Ascending aorta (tissue), 2 donors: ENCODE results near the gene HOXB8. TPM values are rescaled to one million over a fixed set of nuclear protein-coding genes. Genes with fewer than 3 reads are reported as not detected.

Source experiments
- DNase-seq, 2 donors: peaks; one replicate each; pipeline ENCODE4 v3.0.0-alpha.2; 2019; ENCODE audit warnings: low spot score in 2 of 2
- H3K27ac ChIP-seq, 2 donors: fragments of 200-600 bp; sonication (generic); one replicate each; pipeline ENCODE4 v1.5.1; 2016 to 2017; ENCODE audit warnings: mild to moderate bottlenecking in 1 of 2
- H3K27me3 ChIP-seq: fragments of 200-600 bp; sonication (generic); one replicate; pipeline ENCODE4 v1.5.1; 2017
- H3K36me3 ChIP-seq, 2 donors: fragments of 200-600 bp; sonication (generic); one replicate each; pipeline ENCODE4 v1.5.1; 2016
- H3K4me1 ChIP-seq, 2 donors: fragments of 200-600 bp; sonication (generic); one replicate each; pipeline ENCODE4 v1.5.1; 2016 to 2017; ENCODE audit warnings: mild to moderate bottlenecking in 1 of 2
- H3K4me3 ChIP-seq, 2 donors: fragments of 200-600 bp; sonication (generic); one replicate each; pipeline ENCODE4 v1.5.1; 2016 to 2017; ENCODE audit warnings: mild to moderate bottlenecking in 1 of 2
- H3K9me3 ChIP-seq, 2 donors: fragments of 200-600 bp; sonication (generic); one replicate each; pipeline ENCODE4 v1.5.1; 2016
- intact Hi-C: fragments of 100-400 bp; cut with DNase I; formaldehyde crosslinking; loops from one replicate; pipeline ENCODE4 v1.15.1; 2023
- total RNA-seq: library from RNA; depleted of rRNA; stranded (reverse); fragments of >200 nt; gene quantifications from one replicate; pipeline ENCODE4 v1.1.0, GENCODE V29; 2016
- TF ChIP-seq, protein P1 (sequence below), 3 experiments: fragments of 200-600 bp in 2 of 3; fragments of 450-650 bp in 1 of 3; sonication (generic) in 2 of 3; IDR thresholded peaks; one replicate each; pipeline ENCODE4 v1.5.1; 2016 to 2019; ENCODE audit warnings: antibody characterized with exemption in 3 of 3, mild to moderate bottlenecking in 1 of 3, moderate library complexity in 1 of 3

HOXB8 gene
- total RNA-seq, 1 donor from 2014 or later = not detected

DNA sequence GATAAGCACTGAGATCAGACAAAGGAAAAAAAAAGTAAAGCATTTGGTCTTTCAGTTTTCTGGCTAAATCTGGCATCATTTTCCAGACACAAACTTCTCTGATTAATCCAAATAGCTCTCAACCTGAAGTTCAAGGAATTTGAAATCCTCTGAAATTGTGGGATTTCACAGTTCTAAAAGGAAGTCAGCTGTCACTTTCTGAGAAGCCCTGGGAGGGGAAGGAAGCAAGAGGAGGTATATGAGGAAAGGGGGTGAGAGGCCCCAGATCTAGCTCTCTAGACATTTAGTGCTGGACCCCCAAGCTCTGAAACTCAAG lies 28.6 kb upstream of the HOXB8 start:
- Histone ChIP-seq H3K4me1 (peaks cover 2 to 3% of the 10 kb centered on the region in 2 donors), H3K27ac (no peak overlapping the region), H3K4me3 (no peak overlapping the region), H3K27me3 (peaks cover 27% of the 10 kb centered on the region), H3K36me3 (no peaks in the 10 kb centered on the region), H3K9me3 (no peaks in the 10 kb centered on the region)
- TF ChIP-seq, protein P1, sequence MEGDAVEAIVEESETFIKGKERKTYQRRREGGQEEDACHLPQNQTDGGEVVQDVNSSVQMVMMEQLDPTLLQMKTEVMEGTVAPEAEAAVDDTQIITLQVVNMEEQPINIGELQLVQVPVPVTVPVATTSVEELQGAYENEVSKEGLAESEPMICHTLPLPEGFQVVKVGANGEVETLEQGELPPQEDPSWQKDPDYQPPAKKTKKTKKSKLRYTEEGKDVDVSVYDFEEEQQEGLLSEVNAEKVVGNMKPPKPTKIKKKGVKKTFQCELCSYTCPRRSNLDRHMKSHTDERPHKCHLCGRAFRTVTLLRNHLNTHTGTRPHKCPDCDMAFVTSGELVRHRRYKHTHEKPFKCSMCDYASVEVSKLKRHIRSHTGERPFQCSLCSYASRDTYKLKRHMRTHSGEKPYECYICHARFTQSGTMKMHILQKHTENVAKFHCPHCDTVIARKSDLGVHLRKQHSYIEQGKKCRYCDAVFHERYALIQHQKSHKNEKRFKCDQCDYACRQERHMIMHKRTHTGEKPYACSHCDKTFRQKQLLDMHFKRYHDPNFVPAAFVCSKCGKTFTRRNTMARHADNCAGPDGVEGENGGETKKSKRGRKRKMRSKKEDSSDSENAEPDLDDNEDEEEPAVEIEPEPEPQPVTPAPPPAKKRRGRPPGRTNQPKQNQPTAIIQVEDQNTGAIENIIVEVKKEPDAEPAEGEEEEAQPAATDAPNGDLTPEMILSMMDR (IDR thresholded peaks at IDR 0.05) = no peak
- intact Hi-C loops = no loop called here
- no peak for DNase-seq

DNA sequence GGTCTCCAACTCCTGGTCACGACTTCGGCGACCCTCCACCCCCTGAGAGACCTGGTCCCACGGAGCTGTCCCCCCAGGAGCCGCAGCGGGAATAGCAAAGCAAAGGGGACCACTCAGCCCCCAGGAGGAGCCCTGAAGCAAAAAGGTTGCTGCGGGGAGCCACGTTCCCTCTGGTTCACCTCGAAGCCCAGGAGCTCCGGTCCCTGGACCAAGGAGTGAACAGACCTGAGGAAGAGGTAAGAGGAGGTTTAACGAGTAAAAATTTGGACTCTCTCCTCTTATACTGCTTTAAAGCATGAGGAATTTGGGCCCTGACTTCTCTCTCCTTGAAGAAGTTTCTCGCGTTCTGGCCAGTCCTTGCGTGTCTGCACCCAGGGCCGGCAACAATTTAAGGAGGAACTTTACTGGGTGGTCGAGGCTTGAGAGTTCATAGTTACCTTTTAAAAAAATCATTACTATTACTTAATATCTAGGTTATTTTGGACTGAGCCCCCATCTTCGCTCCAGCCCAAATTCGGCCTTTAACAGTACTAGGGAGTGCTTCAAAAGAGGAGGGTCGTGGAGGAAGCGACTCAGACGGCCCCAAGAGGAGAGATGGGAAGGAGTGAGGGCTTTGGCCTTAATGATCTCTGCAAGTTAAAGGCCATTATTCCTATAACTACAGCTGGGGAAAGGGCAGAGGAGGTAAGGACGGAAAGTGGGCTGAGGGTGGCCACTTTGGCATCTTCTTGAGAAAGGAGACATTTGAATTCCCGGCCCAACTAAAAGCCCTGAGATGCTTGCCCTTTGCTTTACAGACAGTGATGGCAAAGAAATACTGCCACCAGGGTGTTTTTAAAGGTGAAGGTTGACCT lies 28.0 kb upstream of the HOXB8 start:
- H3K27me3 ChIP-seq = peaks cover 27% of the 10 kb centered on the region
- no peak for DNase-seq
- intact Hi-C loops = no loop called here

DNA sequence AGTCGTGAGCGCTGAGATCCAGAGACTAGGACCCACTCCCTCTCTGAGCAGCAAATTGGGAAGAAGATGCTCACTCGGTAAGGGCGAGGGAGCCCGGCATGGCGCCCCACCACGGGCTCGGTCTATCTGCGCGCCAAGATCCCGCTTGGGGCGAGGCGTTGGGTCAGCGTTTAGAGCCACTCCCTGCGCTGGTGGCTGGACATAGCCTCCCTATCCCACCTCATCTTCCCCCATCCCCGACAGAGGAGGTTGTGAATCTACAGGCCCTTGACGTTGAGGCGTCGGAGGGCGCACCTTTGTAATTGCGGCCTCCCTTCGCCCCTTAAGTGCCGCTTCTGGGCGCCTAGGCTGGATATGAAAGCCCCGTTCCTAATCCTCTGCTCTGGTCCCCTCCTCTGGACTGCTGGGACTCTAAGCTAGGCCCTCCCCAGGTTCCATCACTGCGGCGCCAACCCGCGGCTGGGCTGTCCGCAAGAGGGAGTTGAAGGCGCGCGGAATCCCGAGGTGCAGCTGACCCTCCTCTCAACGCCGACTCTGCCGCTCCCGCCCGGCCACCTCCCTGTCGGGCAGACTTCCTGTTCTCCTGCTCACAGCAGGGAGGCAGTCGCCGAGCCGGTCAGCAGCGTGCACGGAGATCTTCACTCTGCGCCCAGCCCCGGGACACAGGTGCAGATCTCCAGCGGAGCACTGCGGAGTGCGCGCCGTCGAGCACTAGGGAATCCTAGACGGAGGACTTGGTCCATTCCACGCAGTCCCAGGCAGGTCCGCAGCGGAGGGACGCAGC lies 27.2 kb upstream of the HOXB8 start:
- Histone ChIP-seq H3K27me3 (peaks cover 27% of the 10 kb centered on the region), H3K27ac (no peak overlapping the region), H3K4me3 (no peak overlapping the region), H3K9me3 (no peaks in the 10 kb centered on the region), H3K4me1 (peaks cover 2 to 3% of the 10 kb centered on the region in 2 donors), H3K36me3 (no peaks in the 10 kb centered on the region)
- no peak for DNase-seq
- intact Hi-C loops = no loop called here
- TF ChIP-seq, protein P1 (IDR thresholded peaks at IDR 0.05) = no peak

More for the DNA sequence above, 28.0 kb upstream of the HOXB8 start:
- H3K9me3 ChIP-seq = no peaks in the 10 kb centered on the region
- H3K4me3 ChIP-seq = no peak overlapping the region
- TF ChIP-seq, protein P1 (IDR thresholded peaks at IDR 0.05) = no peak
- no peak overlapping the region for H3K27ac ChIP-seq
- H3K4me1 ChIP-seq = peaks cover 2 to 3% of the 10 kb centered on the region in 2 donors
- H3K36me3 ChIP-seq = no peaks in the 10 kb centered on the region

DNA sequence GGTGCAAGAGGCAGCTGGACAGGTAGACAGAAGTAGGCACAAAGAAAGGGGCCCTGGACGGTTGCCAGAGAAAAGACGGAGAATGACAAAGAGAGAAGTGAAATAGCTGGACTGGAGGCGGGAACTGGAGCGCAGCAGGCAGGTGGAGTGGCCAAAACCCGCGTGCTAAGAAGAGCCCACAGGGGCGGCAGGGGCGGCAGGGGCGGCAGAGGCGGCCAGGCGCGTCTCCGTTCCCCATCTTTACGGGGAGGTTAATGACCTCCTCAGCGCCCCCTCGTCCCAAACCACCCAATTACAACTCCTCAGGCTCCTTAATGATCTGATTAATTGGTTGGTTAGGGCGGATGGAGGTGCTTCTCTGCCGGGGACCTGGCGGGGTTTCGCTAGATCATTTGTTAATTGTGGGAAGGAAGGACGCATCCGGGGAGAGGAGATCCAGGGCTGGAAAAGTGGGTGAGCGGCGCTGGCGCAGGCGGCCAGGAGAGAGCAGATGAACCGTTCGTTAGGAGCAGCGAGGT lies 26.5 kb upstream of the HOXB8 start:
- H3K36me3 ChIP-seq = no peaks in the 10 kb centered on the region
- intact Hi-C loops = no loop called here
- peaks cover 23% of the 10 kb centered on the region for H3K27me3 ChIP-seq
- H3K4me3 ChIP-seq = no peak overlapping the region
- H3K9me3 ChIP-seq = no peaks in the 10 kb centered on the region
- TF ChIP-seq, protein P1 (IDR thresholded peaks at IDR 0.05) = no peak
- peaks cover under 1 to 2% of the 10 kb centered on the region in 2 donors for H3K4me1 ChIP-seq
- H3K27ac ChIP-seq = no peak overlapping the region
- DNase-seq = no peak

DNA sequence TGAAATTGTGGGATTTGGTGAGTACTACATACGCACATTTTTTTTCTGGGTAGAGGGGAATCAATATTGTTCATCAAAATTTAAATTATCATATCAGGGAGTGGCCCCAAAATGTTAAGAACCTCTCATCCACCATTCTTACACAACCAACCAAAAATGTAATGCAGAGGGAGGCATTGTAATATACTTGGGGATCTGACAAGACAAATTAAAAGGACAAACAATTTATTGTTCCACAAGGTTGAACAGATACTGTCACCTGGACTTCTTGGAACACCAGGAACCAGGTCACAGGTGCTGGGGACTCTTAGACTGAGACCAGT lies 25.7 kb upstream of the HOXB8 start:
- H3K4me3 ChIP-seq = no peak overlapping the region
- no peak overlapping the region for H3K27ac ChIP-seq
- H3K27me3 ChIP-seq = peaks cover 17% of the 10 kb centered on the region
- no peaks in the 10 kb centered on the region for H3K36me3 ChIP-seq
- H3K4me1 ChIP-seq = no peaks in the 10 kb centered on the region
- no peak for DNase-seq
- TF ChIP-seq, protein P1 (IDR thresholded peaks at IDR 0.05) = no peak
- intact Hi-C loops = no loop called here
- no peaks in the 10 kb centered on the region for H3K9me3 ChIP-seq
